Omental fat pad (tissue), 4 donors: ENCODE data around the gene CXCL14. TPM values are rescaled to one million over a fixed set of nuclear protein-coding genes. Genes with fewer than 3 reads are reported as not detected.

Source experiments
- ATAC-seq: fragments of 150-250 bp; one replicate; pipeline ENCODE4 v1.9.1; 2016; ENCODE audit warnings: mild to moderate bottlenecking, moderate library complexity; ENCODE audit not compliant: low FRiP score
- DNase-seq: peaks from one replicate; pipeline ENCODE4 v3.0.0-alpha.2; 2019; ENCODE audit warnings: low spot score
- total RNA-seq, 4 donors: library from RNA; depleted of rRNA; stranded (reverse); fragments of >200 nt; gene quantifications; one replicate each; pipeline ENCODE4 v1.1.0, GENCODE V29; 2016
- TF ChIP-seq, protein P1 (sequence below), 3 donors: fragments of 450-650 bp; IDR thresholded peaks; one replicate each; pipeline ENCODE4 v1.5.1; 2016 to 2017; ENCODE audit warnings: antibody characterized with exemption in 3 of 3, mild to moderate bottlenecking in 3 of 3, moderate library complexity in 2 of 3

The CXCL14 gene
- total RNA-seq, 4 donors from 2014 or later: 22.2 to 195 (median 32.1) TPM

DNA sequence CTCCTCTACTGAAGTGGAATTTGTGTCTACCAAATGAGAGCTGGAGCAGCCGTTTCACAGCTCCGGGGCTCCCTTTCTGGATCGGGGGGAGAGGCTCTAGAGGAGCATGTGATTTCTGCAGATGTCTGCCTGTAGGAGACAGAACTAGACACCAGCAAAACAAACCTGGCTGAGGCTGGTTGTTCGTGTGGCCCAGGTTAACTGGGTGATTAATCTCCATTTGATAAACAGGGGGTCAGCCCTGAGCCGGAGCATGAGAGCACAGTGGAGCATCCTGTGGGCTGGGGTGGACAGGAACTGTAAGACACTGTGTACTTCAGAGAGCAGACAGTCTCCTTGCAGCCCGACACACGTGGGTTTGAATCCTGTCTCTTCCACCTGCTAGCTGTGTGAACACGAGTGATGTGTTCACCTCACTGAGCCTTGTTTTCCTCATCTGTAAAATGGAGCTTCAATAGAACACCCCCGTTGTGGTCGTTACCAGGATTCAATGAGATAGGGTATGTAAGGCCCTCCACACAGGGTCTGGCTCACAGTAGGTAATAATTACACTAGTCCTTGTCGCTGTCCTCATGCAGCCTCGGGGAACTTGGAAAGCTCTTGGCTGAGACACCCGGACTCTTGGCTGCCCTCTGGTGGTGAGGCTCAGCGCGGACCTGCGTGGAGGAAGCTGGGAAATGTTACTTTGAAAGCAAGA is 12.9 kb downstream of the CXCL14 start:
- ATAC-seq (peak; percentile 56), DNase-seq (peak; percentile 72)
- TF ChIP-seq, protein P1, sequence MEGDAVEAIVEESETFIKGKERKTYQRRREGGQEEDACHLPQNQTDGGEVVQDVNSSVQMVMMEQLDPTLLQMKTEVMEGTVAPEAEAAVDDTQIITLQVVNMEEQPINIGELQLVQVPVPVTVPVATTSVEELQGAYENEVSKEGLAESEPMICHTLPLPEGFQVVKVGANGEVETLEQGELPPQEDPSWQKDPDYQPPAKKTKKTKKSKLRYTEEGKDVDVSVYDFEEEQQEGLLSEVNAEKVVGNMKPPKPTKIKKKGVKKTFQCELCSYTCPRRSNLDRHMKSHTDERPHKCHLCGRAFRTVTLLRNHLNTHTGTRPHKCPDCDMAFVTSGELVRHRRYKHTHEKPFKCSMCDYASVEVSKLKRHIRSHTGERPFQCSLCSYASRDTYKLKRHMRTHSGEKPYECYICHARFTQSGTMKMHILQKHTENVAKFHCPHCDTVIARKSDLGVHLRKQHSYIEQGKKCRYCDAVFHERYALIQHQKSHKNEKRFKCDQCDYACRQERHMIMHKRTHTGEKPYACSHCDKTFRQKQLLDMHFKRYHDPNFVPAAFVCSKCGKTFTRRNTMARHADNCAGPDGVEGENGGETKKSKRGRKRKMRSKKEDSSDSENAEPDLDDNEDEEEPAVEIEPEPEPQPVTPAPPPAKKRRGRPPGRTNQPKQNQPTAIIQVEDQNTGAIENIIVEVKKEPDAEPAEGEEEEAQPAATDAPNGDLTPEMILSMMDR (IDR thresholded peaks at IDR 0.05): no peak

DNA sequence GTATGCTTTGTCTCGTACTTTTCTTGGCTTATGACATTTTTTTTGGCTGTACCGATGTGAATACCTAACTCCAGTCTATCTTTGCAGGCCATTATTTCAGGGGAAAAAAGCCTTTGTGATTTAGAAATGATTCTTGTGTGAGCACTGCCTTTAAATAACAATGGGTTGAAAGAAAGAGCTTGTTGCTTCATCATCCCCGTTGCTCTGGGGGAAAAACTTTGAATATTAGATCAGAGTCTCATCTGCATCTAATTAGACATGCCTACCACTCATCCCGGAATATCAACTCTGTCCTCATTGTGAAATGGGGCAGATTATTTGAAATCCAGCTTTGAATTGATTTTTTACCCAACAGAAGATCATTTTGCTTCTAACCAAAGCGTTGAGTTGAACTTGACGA is 13.5 kb downstream of the CXCL14 start:
- TF ChIP-seq, protein P1 (IDR thresholded peaks at IDR 0.05): no peak
- DNase-seq: no peak

DNA sequence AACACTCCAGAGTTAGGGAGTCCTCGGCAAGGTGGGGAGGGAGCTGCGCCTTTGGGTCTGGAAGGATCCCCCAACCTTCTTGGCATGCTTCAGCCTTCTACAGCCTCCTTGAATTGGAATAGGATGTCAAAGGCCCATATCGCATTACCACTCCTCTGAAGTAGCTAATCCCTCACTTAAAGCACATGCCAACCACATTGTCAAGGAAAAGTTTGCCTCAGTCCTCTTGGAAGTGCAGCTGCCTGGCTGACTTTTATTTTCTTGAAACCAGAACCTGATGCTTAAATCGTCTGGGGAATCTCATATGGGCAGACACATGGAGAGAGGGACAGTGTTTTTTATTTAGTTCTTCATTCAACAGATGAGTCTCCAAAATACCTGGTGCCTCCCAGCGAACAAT is 14.5 kb downstream of the CXCL14 start:
- TF ChIP-seq, protein P1 (IDR thresholded peaks at IDR 0.05): no peak
- no peak for DNase-seq

More for the DNA sequence above, 13.5 kb downstream of the CXCL14 start:
- ATAC-seq: no peak

DNA sequence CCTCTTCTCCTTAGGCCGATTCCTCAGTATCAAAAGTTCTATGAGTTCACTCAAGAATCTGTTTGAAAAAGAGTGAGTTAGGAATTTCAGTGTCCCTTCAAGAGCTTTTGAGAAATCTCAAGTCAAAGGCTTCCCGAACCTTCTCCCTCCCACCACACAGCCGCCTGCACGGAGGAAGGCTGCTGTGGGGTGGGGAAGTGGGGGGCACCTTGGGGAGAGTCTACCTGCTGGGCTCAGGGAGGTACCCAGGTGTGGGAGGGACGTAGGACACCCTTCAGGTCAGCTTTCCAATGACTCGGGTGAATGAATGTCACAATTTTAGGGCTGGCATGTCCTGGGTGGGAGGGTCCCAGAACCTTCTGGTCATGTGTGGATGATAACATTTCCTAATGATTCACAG is 17.5 kb downstream of the CXCL14 start:
- TF ChIP-seq, protein P1 (IDR thresholded peaks at IDR 0.05): no peak
- ATAC-seq: no peak
- DNase-seq: no peak

More for the DNA sequence above, 14.5 kb downstream of the CXCL14 start:
- ATAC-seq: no peak

DNA sequence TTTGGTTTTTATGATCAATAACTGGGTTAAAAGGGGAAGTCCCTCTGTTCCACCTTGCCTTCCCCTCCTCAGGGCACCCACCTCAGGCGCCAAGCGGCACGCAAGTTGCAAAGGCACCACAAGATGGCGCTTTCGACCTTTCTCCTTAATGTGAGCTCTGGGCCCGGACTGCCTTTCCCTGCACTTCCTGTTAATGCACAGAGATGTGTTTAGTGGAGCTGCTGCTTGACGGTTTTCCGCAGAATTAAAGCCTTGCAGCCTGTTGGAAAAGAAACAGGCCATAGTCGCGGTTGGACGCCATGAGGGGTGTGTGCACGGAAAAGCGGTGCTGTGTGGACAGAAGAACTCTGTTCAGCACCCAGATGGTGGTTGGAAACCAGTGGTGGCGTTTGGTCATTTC is 17.9 kb downstream of the CXCL14 start:
- ATAC-seq: peak; percentile 73
- peak; percentile 63 for DNase-seq

DNA sequence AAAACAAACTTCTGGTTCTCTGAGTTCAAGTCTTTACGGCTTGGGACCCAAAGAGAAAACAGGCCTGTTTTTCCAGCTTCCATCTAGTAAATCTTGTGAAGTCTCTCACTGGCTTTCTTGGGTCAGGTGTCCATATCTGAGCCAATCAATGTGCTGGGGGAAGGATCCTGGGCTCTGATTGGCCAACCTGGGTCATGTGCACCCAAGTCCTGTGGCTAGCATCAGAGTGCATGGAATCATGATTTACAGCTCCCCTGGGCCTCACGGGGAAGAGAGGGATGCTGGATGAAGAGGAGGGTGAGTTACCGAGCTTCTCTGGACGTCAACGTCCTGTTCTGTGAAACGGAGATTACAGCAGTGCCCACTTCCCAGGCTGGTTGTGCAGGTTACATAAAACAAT is 19.4 kb downstream of the CXCL14 start:
- DNase-seq (no peak), ATAC-seq (no peak)
- TF ChIP-seq, protein P1 (IDR thresholded peaks at IDR 0.05): no peak

More for the DNA sequence above, 17.9 kb downstream of the CXCL14 start:
- TF ChIP-seq, protein P1 (IDR thresholded peaks at IDR 0.05): no peak
